Gastrocnemius medialis (tissue), 4 donors: ENCODE results near the gene CST4. TPM values are rescaled to one million over a fixed set of nuclear protein-coding genes. Genes with fewer than 3 reads are reported as not detected.

Source experiments
- ATAC-seq, 2 donors: fragments of 150-250 bp; one replicate each; pipeline ENCODE4 v1.9.1; 2016
- DNase-seq, 2 donors: peaks; one replicate each; pipeline ENCODE4 v3.0.0-alpha.2; 2019
- H3K27ac ChIP-seq, 4 donors: fragments of 200-600 bp; sonication (generic); 1 replicate in 1 of 4; 2 replicates in 3 of 4; pipeline ENCODE4 v1.5.1; 2016 to 2018; ENCODE audit warnings: mild to moderate bottlenecking in 2 of 4, moderate library complexity in 1 of 4
- H3K27me3 ChIP-seq, 3 donors: fragments of 200-600 bp; sonication (generic) in 2 of 3; 1 replicate in 1 of 3; 2 replicates in 2 of 3; pipeline versions ENCODE4 v1.5.1 to v1.6.0; 2016 to 2019; ENCODE audit warnings: mild to moderate bottlenecking in 1 of 3, moderate library complexity in 1 of 3
- H3K36me3 ChIP-seq, 2 donors: fragments of 200-600 bp; sonication (generic) in 1 of 2; one replicate each; pipeline ENCODE4 v1.5.1; 2017 to 2018
- H3K4me1 ChIP-seq, 2 donors: fragments of 200-600 bp; sonication (generic) in 1 of 2; one replicate each; pipeline ENCODE4 v1.5.1; 2016 to 2017; ENCODE audit warnings: mild to moderate bottlenecking in 2 of 2
- H3K4me3 ChIP-seq, 4 donors: fragments of 200-600 bp; sonication (generic) in 3 of 4; 1 replicate in 1 of 4; 2 replicates in 3 of 4; pipeline ENCODE4 v1.5.1; 2016 to 2019; ENCODE audit warnings: mild to moderate bottlenecking in 2 of 4
- H3K9me3 ChIP-seq, 3 donors: fragments of 200-600 bp; sonication (generic) in 2 of 3; 1 replicate in 1 of 3; 2 replicates in 2 of 3; pipeline ENCODE4 v1.5.1; 2016 to 2019
- POLR2A ChIP-seq, 2 donors: fragments of 450-650 bp; IDR thresholded peaks; one replicate each; pipeline ENCODE4 v1.6.1; 2017; ENCODE audit warnings: antibody characterized with exemption in 2 of 2, mild to moderate bottlenecking in 2 of 2, moderate library complexity in 2 of 2
- in situ Hi-C, 4 donors: fragments of 200-750 bp; cut with MboI; loops; one replicate each; pipeline versions ENCODE4 v1.15.0 to v1.8.0; 2017; ENCODE audit warnings: low sequenced_read_pairs in 4 of 4
- intact Hi-C: fragments of 100-400 bp; cut with DNase I; formaldehyde crosslinking; loops from one replicate; pipeline ENCODE4 v1.15.1; 2023; ENCODE audit warnings: low total_unique reads
- total RNA-seq, 4 donors: library from RNA; depleted of rRNA; stranded (reverse); fragments of >200 nt; gene quantifications; one replicate each; pipeline versions ENCODE4 v1.1.0 to v1.2.3, GENCODE V29; 2016
- TF ChIP-seq, protein P1 (sequence below), 5 experiments: fragments of 450-650 bp in 3 of 5; fragments of 200-600 bp in 2 of 5; sonication (generic) in 2 of 5; IDR thresholded peaks in 4 of 5; conservative IDR thresholded peaks in 1 of 5; 1 replicate in 4 of 5; 2 replicates in 1 of 5; pipeline ENCODE4 v1.5.1; 2016 to 2019; ENCODE audit warnings: antibody characterized with exemption in 5 of 5, mild to moderate bottlenecking in 3 of 5, moderate library complexity in 3 of 5

CST4 gene
- total RNA-seq, 4 donors from 2014 or later: not detected

GRCh38 chr20:23691675-23692074 is 2.8 kb upstream of the CST4 start:
- intact Hi-C loops: no loop called here
- Histone ChIP-seq H3K4me3 (no peak overlapping the region), H3K4me1 (no peaks in the 10 kb centered on the region), H3K27ac (no peak overlapping the region), H3K9me3 (no peaks in the 10 kb centered on the region), H3K27me3 (no peaks in the 10 kb centered on the region), H3K36me3 (no peaks in the 10 kb centered on the region)
- in situ Hi-C loops: loop anchor here in 1 of 4 donors (25.0 kb wide), 1 partner anchor 271 kb away; no protein-coding TSS in a partner anchor
- ATAC-seq: no peak
- TF ChIP-seq POLR2A (IDR thresholded peaks at IDR 0.05): no peak
- TF ChIP-seq, protein P1, sequence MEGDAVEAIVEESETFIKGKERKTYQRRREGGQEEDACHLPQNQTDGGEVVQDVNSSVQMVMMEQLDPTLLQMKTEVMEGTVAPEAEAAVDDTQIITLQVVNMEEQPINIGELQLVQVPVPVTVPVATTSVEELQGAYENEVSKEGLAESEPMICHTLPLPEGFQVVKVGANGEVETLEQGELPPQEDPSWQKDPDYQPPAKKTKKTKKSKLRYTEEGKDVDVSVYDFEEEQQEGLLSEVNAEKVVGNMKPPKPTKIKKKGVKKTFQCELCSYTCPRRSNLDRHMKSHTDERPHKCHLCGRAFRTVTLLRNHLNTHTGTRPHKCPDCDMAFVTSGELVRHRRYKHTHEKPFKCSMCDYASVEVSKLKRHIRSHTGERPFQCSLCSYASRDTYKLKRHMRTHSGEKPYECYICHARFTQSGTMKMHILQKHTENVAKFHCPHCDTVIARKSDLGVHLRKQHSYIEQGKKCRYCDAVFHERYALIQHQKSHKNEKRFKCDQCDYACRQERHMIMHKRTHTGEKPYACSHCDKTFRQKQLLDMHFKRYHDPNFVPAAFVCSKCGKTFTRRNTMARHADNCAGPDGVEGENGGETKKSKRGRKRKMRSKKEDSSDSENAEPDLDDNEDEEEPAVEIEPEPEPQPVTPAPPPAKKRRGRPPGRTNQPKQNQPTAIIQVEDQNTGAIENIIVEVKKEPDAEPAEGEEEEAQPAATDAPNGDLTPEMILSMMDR (IDR thresholded peaks at IDR 0.05 in 4 of 5, conservative IDR thresholded peaks at IDR 0.05 in 1 of 5): no peak
- DNase-seq: no peak

DNA sequence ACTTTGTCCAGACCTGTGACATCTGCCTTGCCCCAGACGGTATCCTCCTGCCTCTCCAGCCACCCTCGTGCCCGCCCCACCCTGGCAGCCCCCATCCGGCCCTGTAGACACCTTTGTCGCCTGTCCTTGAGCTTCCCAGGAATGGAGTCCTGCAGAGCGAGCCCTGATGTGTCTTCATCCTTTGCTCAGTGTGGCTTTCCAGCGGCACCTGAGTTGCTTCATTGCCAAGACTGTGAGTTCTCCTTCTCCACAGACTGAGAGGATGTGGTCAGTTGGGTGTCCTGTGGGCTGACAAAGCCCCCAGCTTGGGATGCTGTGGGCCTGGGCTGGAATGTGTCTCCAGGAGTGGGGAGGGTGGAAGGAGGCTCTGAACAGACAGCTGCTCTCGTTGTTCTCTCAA is 1.7 kb upstream of the CST4 start:
- no peak overlapping the region for H3K4me3 ChIP-seq

GRCh38 chr20:23689399-23689690 is 507 bp upstream of the CST4 start:
- no peaks in the 10 kb centered on the region for H3K27me3 ChIP-seq
- no peaks in the 10 kb centered on the region for H3K9me3 ChIP-seq
- intact Hi-C loops: no loop called here
- no peak overlapping the region for H3K4me3 ChIP-seq
- H3K36me3 ChIP-seq: no peaks in the 10 kb centered on the region
- no peak for ATAC-seq
- DNase-seq: no peak
- TF ChIP-seq, protein P1 (IDR thresholded peaks at IDR 0.05 in 4 of 5, conservative IDR thresholded peaks at IDR 0.05 in 1 of 5): no peak
- no peak for TF ChIP-seq POLR2A (IDR thresholded peaks at IDR 0.05)
- H3K4me1 ChIP-seq: no peaks in the 10 kb centered on the region
- in situ Hi-C loops: loop anchor here in 1 of 4 donors (25.0 kb wide), 1 partner anchor 273 kb away; no protein-coding TSS in a partner anchor
- no peak overlapping the region for H3K27ac ChIP-seq

More for the DNA sequence above, 1.7 kb upstream of the CST4 start:
- intact Hi-C loops (no loop called here), in situ Hi-C loops (loop anchor here in 1 of 4 donors (25.0 kb wide), 1 partner anchor 272 kb away; no protein-coding TSS in a partner anchor)
- H3K4me1 ChIP-seq: no peaks in the 10 kb centered on the region
- no peaks in the 10 kb centered on the region for H3K9me3 ChIP-seq
- no peaks in the 10 kb centered on the region for H3K36me3 ChIP-seq
- no peak overlapping the region for H3K27ac ChIP-seq
- ATAC-seq (no peak), DNase-seq (no peak)
- no peaks in the 10 kb centered on the region for H3K27me3 ChIP-seq
- TF ChIP-seq, protein P1 (IDR thresholded peaks at IDR 0.05 in 4 of 5, conservative IDR thresholded peaks at IDR 0.05 in 1 of 5): no peak
- TF ChIP-seq POLR2A (IDR thresholded peaks at IDR 0.05): no peak

GRCh38 chr20:23687986-23688385 is 852 bp downstream of the CST4 start:
- no peak for DNase-seq
- no peaks in the 10 kb centered on the region for H3K4me1 ChIP-seq
- H3K4me3 ChIP-seq: no peak overlapping the region
- H3K9me3 ChIP-seq: no peaks in the 10 kb centered on the region
- no peak overlapping the region for H3K27ac ChIP-seq
- no peaks in the 10 kb centered on the region for H3K36me3 ChIP-seq
- no peak for ATAC-seq
- no peaks in the 10 kb centered on the region for H3K27me3 ChIP-seq
- TF ChIP-seq POLR2A (IDR thresholded peaks at IDR 0.05): no peak
- TF ChIP-seq, protein P1 (IDR thresholded peaks at IDR 0.05 in 4 of 5, conservative IDR thresholded peaks at IDR 0.05 in 1 of 5): no peak
- in situ Hi-C loops: loop anchor here in 1 of 4 donors (25.0 kb wide), 1 partner anchor 274 kb away; no protein-coding TSS in a partner anchor
- intact Hi-C loops: no loop called here
